K562 (cell line): ENCODE results near the gene ADAP1. TPM values are rescaled to one million over a fixed set of nuclear protein-coding genes. Genes with fewer than 3 reads are reported as not detected.
A peak's percentile ranks its signal among the peaks of the same experiment; 100 is the strongest.

Experiments used
- ATAC-seq: fragments of 200-7000 bp; cut with Tn5 transposase; 3 replicates; pipeline ENCODE4 v1.9.1; 2020; ENCODE audit warnings: moderate library complexity
- BruUV-seq: library from RNA; stranded (reverse); fragments of 400-500 nt; replicated peaks from 2 replicates; lab custom pipeline; 2021; lab: Mats Ljungman, UMichigan
- CTCF ChIA-PET: fragments of 300-600 bp; formaldehyde crosslinking; extraction: SDS; loops from one replicate; lab custom pipeline; 2021; ENCODE audit warnings: low intra/inter-chr PET ratio; lab: Yijun Ruan, JAX
- POLR2A ChIA-PET: fragments of 300-600, 350-650 bp; sonication (Branson Sonifier 250); formaldehyde crosslinking; extraction: SDS; loops from one replicate; lab custom pipeline; 2021; ENCODE audit warnings: antibody characterized with exemption, inconsistent platforms; lab: Yijun Ruan, JAX
- DNase-seq, 4 experiments: peaks; one replicate each; pipeline versions ENCODE4 v3.0.0 to v3.0.0-alpha.2; 2011 to 2018; ENCODE audit warnings: low spot score in 3 of 4, mixed read lengths in 3 of 4; ENCODE audit errors: extremely low read depth in 1 of 4
- FAIRE-seq: peaks from 2 replicates; lab custom pipeline; 2011; peaks lifted over from hg19 to GRCh38; lab: Jason Lieb, UNC
- H2AFZ ChIP-seq: 2 replicates; pipeline ENCODE4 v1.6.0; 2011; ENCODE audit warnings: low read depth, low read length, control low read depth, inconsistent platforms
- H3K27ac ChIP-seq: fragments of 200-600 bp; 3 replicates; pipeline ENCODE4 v1.8.0; 2011; ENCODE audit warnings: low read depth, mild to moderate bottlenecking, control low read depth, inconsistent platforms, low read length, moderate library complexity, mixed read lengths; ENCODE audit errors: extremely low read depth
- H3K27me3 ChIP-seq, 2 experiments: fragments of 300-600 bp in 1 of 2; 2 replicates in 1 of 2; 3 replicates in 1 of 2; pipeline versions ENCODE4 v1.6.0 to v1.8.0; 2011; ENCODE audit warnings: inconsistent platforms in 2 of 2, low read length in 2 of 2, mild to moderate bottlenecking in 1 of 2, mixed read lengths in 1 of 2, moderate library complexity in 1 of 2; ENCODE audit not compliant: control insufficient read depth in 2 of 2, insufficient read depth in 2 of 2
- H3K36me3 ChIP-seq: fragments of 300-600 bp; 3 replicates; pipeline ENCODE4 v1.8.0; 2011; ENCODE audit warnings: mild to moderate bottlenecking, low read length, inconsistent platforms; ENCODE audit not compliant: control insufficient read depth, insufficient read depth
- H3K4me1 ChIP-seq, 2 experiments: fragments of 200-600 bp in 1 of 2; replicated peaks in 1 of 2; 2 replicates in 1 of 2; 3 replicates in 1 of 2; pipeline versions ENCODE4 v1.5.1 to v1.8.0; 2011; ENCODE audit warnings: inconsistent platforms in 2 of 2, low read length in 2 of 2, mild to moderate bottlenecking in 1 of 2, mixed read lengths in 1 of 2, moderate library complexity in 1 of 2; ENCODE audit not compliant: control insufficient read depth in 2 of 2, insufficient read depth in 2 of 2
- H3K4me2 ChIP-seq: 2 replicates; pipeline ENCODE4 v1.6.1; 2011; ENCODE audit warnings: low read length, control low read depth, inconsistent platforms, mixed read lengths; ENCODE audit not compliant: insufficient read depth
- H3K4me3 ChIP-seq: fragments of 200-600 bp; sonication (generic), shearing (Covaris generic); 2 replicates; pipeline ENCODE4 v1.5.1; 2016; ENCODE audit warnings: control low read depth, inconsistent platforms
- H3K79me2 ChIP-seq: fragments of 200-600 bp; 3 replicates; pipeline ENCODE4 v1.8.0; 2011; ENCODE audit warnings: low read length, inconsistent platforms; ENCODE audit not compliant: control insufficient read depth, insufficient read depth
- H3K9ac ChIP-seq, 2 experiments: 2 replicates each; pipeline versions ENCODE4 v1.6.0 to v1.6.1; 2011; ENCODE audit warnings: low read depth in 2 of 2, low read length in 2 of 2, control low read depth in 1 of 2, inconsistent platforms in 1 of 2, mild to moderate bottlenecking in 1 of 2, mixed read lengths in 1 of 2; ENCODE audit not compliant: insufficient read depth in 1 of 2
- H3K9me1 ChIP-seq: one replicate; pipeline ENCODE4 v1.6.0; 2011; ENCODE audit warnings: inconsistent platforms, mild to moderate bottlenecking, low read length, moderate library complexity; ENCODE audit not compliant: control insufficient read depth, insufficient read depth
- H3K9me3 ChIP-seq: replicated peaks from 2 replicates; pipeline ENCODE4 v1.5.1; 2011; ENCODE audit warnings: low read depth, low read length, inconsistent platforms; ENCODE audit not compliant: control insufficient read depth, insufficient read depth
- H4K20me1 ChIP-seq: replicated peaks from 2 replicates; pipeline ENCODE4 v1.6.1; 2011; ENCODE audit warnings: low read length, inconsistent platforms, mixed read lengths; ENCODE audit not compliant: control insufficient read depth, insufficient read depth
- CBFA2T3 ChIP-seq: fragments of 450-650 bp; IDR thresholded peaks from 2 replicates; pipeline ENCODE4 v1.6.1; 2017
- CBX8 ChIP-seq: fragments of 200-600 bp; sonication (generic); IDR thresholded peaks from 2 replicates; pipeline ENCODE4 v1.6.1; 2012; ENCODE audit warnings: borderline replicate concordance, mixed run types, low read depth, mild to moderate bottlenecking, moderate library complexity, mixed read lengths, low read length, control low read depth, inconsistent platforms; ENCODE audit not compliant: poor library complexity, severe bottlenecking; ENCODE audit errors: extremely low read depth
- CCNT2 ChIP-seq: IDR thresholded peaks from 2 replicates; pipeline ENCODE4 v1.6.1; 2011; ENCODE audit warnings: borderline replicate concordance, low read depth, mild to moderate bottlenecking, moderate library complexity, mixed read lengths, low read length; ENCODE audit not compliant: insufficient read length; ENCODE audit errors: extremely low read depth
- CREB1 ChIP-seq, 2 experiments: sonication (generic) in 1 of 2; formaldehyde crosslinking in 1 of 2; IDR thresholded peaks; 2 replicates each; pipeline versions ENCODE4 v1.6.1 to v1.8.0; 2012 to 2022; ENCODE audit warnings: inconsistent platforms in 1 of 2, mild to moderate bottlenecking in 1 of 2, missing genetic modification reagents in 1 of 2, moderate library complexity in 1 of 2
- FOXK2 ChIP-seq, 2 experiments: fragments of 450-650 bp; IDR thresholded peaks in 1 of 2; conservative IDR thresholded peaks in 1 of 2; 2 replicates each; pipeline ENCODE4 v1.6.1; 2016; ENCODE audit warnings: low read depth in 2 of 2, mild to moderate bottlenecking in 1 of 2
- HDAC1 ChIP-seq, 2 experiments: fragments of 450-650 bp; IDR thresholded peaks; 2 replicates each; pipeline ENCODE4 v1.6.1; 2016 to 2017; ENCODE audit warnings: inconsistent platforms in 1 of 2, mild to moderate bottlenecking in 1 of 2, moderate library complexity in 1 of 2
- MCM2 ChIP-seq: fragments of 450-650 bp; IDR thresholded peaks from 2 replicates; pipeline ENCODE4 v1.6.1; 2017; ENCODE audit warnings: low read depth, mild to moderate bottlenecking
- MTA2 ChIP-seq: fragments of 450-650 bp; IDR thresholded peaks from 2 replicates; pipeline ENCODE4 v1.6.1; 2016; ENCODE audit warnings: low read depth
- NFIC ChIP-seq: fragments of 450-650 bp; IDR thresholded peaks from 2 replicates; pipeline ENCODE4 v1.6.1; 2017; ENCODE audit warnings: mild to moderate bottlenecking, inconsistent platforms
- POLR2AphosphoS5 ChIP-seq: IDR thresholded peaks from 2 replicates; pipeline ENCODE4 v1.6.1; 2011; ENCODE audit warnings: mild to moderate bottlenecking, low read depth, low read length, moderate library complexity; ENCODE audit not compliant: control insufficient read depth, insufficient read depth
- SMARCC2 ChIP-seq: fragments of 450-650 bp; IDR thresholded peaks from 2 replicates; pipeline ENCODE4 v1.6.1; 2017; ENCODE audit warnings: antibody characterized with exemption, moderate library complexity, mild to moderate bottlenecking, low read depth
- SP2 ChIP-seq: IDR thresholded peaks from 2 replicates; pipeline ENCODE4 v1.6.1; 2011; ENCODE audit warnings: mild to moderate bottlenecking, low read depth, low read length, moderate library complexity; ENCODE audit not compliant: poor library complexity, severe bottlenecking; ENCODE audit errors: extremely low read depth
- SRF ChIP-seq, 2 experiments: fragments of 250-450, 450-650 bp in 1 of 2; sonication (Bioruptor Pico) in 1 of 2; sonication (generic) in 1 of 2; formaldehyde crosslinking; IDR thresholded peaks; 2 replicates each; pipeline versions ENCODE4 v1.5.0 to v1.5.1; 2020 to 2022; ENCODE audit warnings: mild to moderate bottlenecking in 1 of 2, missing genetic modification reagents in 1 of 2
- TOE1 ChIP-seq, 2 experiments: fragments of 450-650 bp in 1 of 2; sonication (generic) in 1 of 2; formaldehyde crosslinking in 1 of 2; IDR thresholded peaks; 2 replicates each; pipeline versions ENCODE4 v1.7.1 to v1.8.0; 2016 to 2022; ENCODE audit warnings: borderline replicate concordance in 2 of 2, mild to moderate bottlenecking in 2 of 2, antibody characterized with exemption in 1 of 2, inconsistent platforms in 1 of 2, low read depth in 1 of 2, missing genetic modification reagents in 1 of 2, moderate library complexity in 1 of 2
- ZNF41 ChIP-seq: fragments of 250-450 bp; sonication (Bioruptor Pico); conservative IDR thresholded peaks from 2 replicates; pipeline ENCODE4 v1.4.0; 2020; ENCODE audit warnings: mild to moderate bottlenecking
- ZNF507 ChIP-seq: conservative IDR thresholded peaks from 2 replicates; pipeline ENCODE4 v1.6.1; 2017; ENCODE audit warnings: missing genetic modification characterization, missing compliant biosample characterization
- ZNF766 ChIP-seq: fragments of 200-800 bp; sonication (Bioruptor generic); conservative IDR thresholded peaks from 2 replicates; pipeline ENCODE4 v1.6.1; 2016; ENCODE audit warnings: missing genetic modification characterization, missing compliant biosample characterization
- ZNF77 ChIP-seq: fragments of 250-450 bp; sonication (Bioruptor Pico); IDR thresholded peaks from 2 replicates; pipeline ENCODE4 v1.5.0; 2020
- WGBS: fragments of 100-300 bp; shearing (Covaris generic); methylation state at CpG from one replicate; pipeline ENCODE4 v1.1.6; 2016; ENCODE audit warnings: low coverage, mixed read lengths; ENCODE audit not compliant: insufficient coverage; ENCODE audit errors: missing lambda C conversion rate; 5-methylcytosine and 5-hydroxymethylcytosine counted together
- in situ Hi-C: fragments of 300-500 bp; cut with MboI; formaldehyde crosslinking; loops from 4 replicates; pipeline ENCODE4 v1.15.0; 2018; ENCODE audit warnings: inconsistent platforms, mixed read lengths
- intact Hi-C: fragments of 100-400 bp; cut with micrococcal nuclease; formaldehyde crosslinking; loops from 2 replicates; pipeline ENCODE4 v1.14.2; 2022
- polyA plus RNA-seq, 8 experiments: library from polyadenylated mRNA; depleted of rRNA in 4 of 8; stranded (reverse) in 5 of 8; unstranded in 3 of 8; fragments of >200 nt; fragmentation: Nextera tagmentation in 2 of 8; fragmentation: Illumina TruSeq in 1 of 8; extraction: Ambion mirVana in 2 of 8; extraction: Trizol in 1 of 8; gene quantifications; 2 replicates each; pipeline versions ENCODE4 v1.2.1 to v1.2.3, GENCODE V29; 2011 to 2014; ENCODE audit warnings: inconsistent platforms in 1 of 8, missing spikeins in 1 of 8
- total RNA-seq, 7 experiments: library from RNA; depleted of rRNA in 6 of 7; stranded (reverse); fragments of >200 nt in 6 of 7; fragmentation: Illumina TruSeq in 2 of 7; extraction: Trizol in 2 of 7; gene quantifications; 2 replicates each; pipeline versions ENCODE4 v1.2.1 to v1.2.3, GENCODE V29; 2011 to 2021; ENCODE audit warnings: low replicate concordance in 1 of 7
- TF ChIP-seq, protein P1 (sequence below): IDR thresholded peaks from 3 replicates; pipeline ENCODE4 v1.6.1; 2011; ENCODE audit warnings: borderline replicate concordance, mild to moderate bottlenecking; ENCODE audit not compliant: insufficient read length, insufficient read depth

Gene ADAP1
- total and polyA plus RNA-seq, 9 of the 15 experiments (the other 6 are each of a cell fraction or from before 2014, with no cell fraction given): 0.27 to 1.4 (median 0.52) TPM; not detected in 3

DNA sequence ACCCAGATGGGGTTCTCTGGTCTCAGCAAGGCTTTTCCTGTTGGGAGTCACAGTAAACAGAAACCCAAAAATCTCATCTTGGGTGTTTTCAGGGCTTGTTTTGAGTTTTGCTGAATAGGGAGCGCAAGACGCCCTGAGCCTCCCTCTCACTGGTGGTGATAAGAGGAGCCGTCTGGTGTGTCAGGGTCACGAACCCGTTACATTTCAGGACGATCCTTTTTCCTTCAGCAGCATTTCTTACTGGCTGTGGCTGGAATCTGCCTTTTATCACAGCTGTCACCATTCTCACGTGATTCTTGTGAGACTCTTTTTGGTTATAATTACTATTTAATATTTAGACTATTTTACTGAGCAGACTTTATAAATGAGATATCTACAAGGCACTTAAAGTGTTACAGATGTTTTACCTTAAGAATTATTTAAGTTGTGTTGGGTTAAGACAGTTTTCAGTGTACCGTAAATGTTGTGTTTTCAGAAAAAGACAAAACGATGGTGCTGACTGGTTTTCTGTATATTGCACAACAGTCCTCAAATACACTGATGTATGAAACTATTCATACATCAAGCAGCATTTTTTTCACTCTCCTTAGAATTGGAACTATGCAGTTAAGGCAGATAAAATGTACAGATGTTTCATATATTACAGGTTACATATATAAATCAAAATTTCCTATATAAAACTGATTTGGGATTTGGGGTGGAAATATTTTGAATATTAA, 80.3 kb downstream of the ADAP1 start:
- peak overlapping the region; percentile 15 to 59; a peak in 3 of 4 replicates for H3K9ac ChIP-seq
- H3K4me3 ChIP-seq: no peak overlapping the region
- CTCF ChIA-PET: interaction anchor here (1.5 kb wide), 1 partner anchor 88 kb away, joined by 13 read pairs; no protein-coding TSS in a partner anchor
- H3K27me3 ChIP-seq: no peaks in the 10 kb centered on the region
- POLR2A ChIA-PET: interaction anchor here (0.6 to 2.8 kb wide), 7 partner anchors 11 to 442 kb away, joined by 3 to 9 read pairs (median 3); no protein-coding TSS in a partner anchor
- peaks cover 32% of the 10 kb centered on the region for H3K79me2 ChIP-seq
- H3K4me1 ChIP-seq: peaks cover 33% of the 10 kb centered on the region in 2 experiments
- BruUV-seq: no TSS peak
- DNase-seq (peak in 3 of 4 experiments; percentile 46 to 90 (median 77)), FAIRE-seq (peak; percentile 93), ATAC-seq (peak; percentile 53)
- peaks cover 2% of the 10 kb centered on the region; the same call in 1 of the 2 replicates for H3K9me3 ChIP-seq
- in situ Hi-C loops (loop anchor here (5.0 kb wide), 1 partner anchor 87 kb away; no protein-coding TSS in a partner anchor), intact Hi-C loops (loop anchor here (5.0 kb wide), 3 partner anchors 42 to 147 kb away; partner anchors contain the start of genes DNAAF5, PRKAR1B and SUN1)
- no peaks in the 10 kb centered on the region for H3K9me1 ChIP-seq
- peaks cover 62% of the 10 kb centered on the region for H3K36me3 ChIP-seq
- H2AFZ ChIP-seq: peak overlapping the region; percentile 61
- peak overlapping the region; percentile 27; the same call in 1 of the 2 replicates for H3K4me2 ChIP-seq
- H3K27ac ChIP-seq: peak overlapping the region; percentile 86
- H4K20me1 ChIP-seq: peaks cover 8% of the 10 kb centered on the region
- WGBS: 8% methylated on average over 9 of the region's 9 CpGs
- TF ChIP-seq ZNF766 (CRISPR knock-in tag) (peak; percentile 5; the same call in 1 of the 2 replicates), ZNF77 (CRISPR knock-in tag) (no peak), SRF (CRISPR knock-in tag; IDR thresholded peaks at IDR 0.05) (no peak), CCNT2 (no peak), NFIC (0 out of 2 replicates have a peak, but pooled peaks have one; percentile 24), CBFA2T3 (peak; percentile 65), MCM2 (no peak), CBX8 (no peak), HDAC1 (IDR thresholded peaks at IDR 0.05) (no peak), FOXK2 (conservative IDR thresholded peaks at IDR 0.05 in 1 of 2, IDR thresholded peaks at IDR 0.05 in 1 of 2; ENCODE audit: low read depth in 2 of 2) (no peak), ZNF507 (tag) (no peak), MTA2 (no peak), SP2 (no peak), CREB1 (IDR thresholded peaks at IDR 0.05) (0 out of 2 replicates have a peak, but pooled peaks have one; percentile 13), CREB1 (CRISPR knock-in tag; IDR thresholded peaks at IDR 0.05) (no peak), TOE1 (IDR thresholded peaks at IDR 0.05; ENCODE audit: borderline replicate concordance) (peak; percentile 35; the same call in 1 of the 2 replicates), TOE1 (CRISPR knock-in tag; IDR thresholded peaks at IDR 0.05; ENCODE audit: borderline replicate concordance, low read depth) (no peak), ZNF41 (CRISPR knock-in tag) (0 out of 2 replicates have a peak, but pooled peaks have one; percentile 27), POLR2AphosphoS5 (0 out of 2 replicates have a peak, but pooled peaks have one; percentile 20), SMARCC2 (no peak)
- TF ChIP-seq, protein P1, sequence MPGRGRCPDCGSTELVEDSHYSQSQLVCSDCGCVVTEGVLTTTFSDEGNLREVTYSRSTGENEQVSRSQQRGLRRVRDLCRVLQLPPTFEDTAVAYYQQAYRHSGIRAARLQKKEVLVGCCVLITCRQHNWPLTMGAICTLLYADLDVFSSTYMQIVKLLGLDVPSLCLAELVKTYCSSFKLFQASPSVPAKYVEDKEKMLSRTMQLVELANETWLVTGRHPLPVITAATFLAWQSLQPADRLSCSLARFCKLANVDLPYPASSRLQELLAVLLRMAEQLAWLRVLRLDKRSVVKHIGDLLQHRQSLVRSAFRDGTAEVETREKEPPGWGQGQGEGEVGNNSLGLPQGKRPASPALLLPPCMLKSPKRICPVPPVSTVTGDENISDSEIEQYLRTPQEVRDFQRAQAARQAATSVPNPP: no peak
